GM06990 (cell line): ENCODE measurements around the gene WWC2.

Experiments
- DNase-seq: peaks from one replicate; pipeline ENCODE4 v3.0.0-alpha.2; 2011; ENCODE audit not compliant: insufficient read length; ENCODE audit errors: extremely low read depth
- H3K27me3 ChIP-seq: replicated peaks from 2 replicates; pipeline ENCODE4 v1.6.0; 2011; ENCODE audit warnings: low read length; ENCODE audit not compliant: control insufficient read depth, insufficient read depth
- H3K36me3 ChIP-seq: 2 replicates; pipeline ENCODE4 v1.5.1; 2011; ENCODE audit warnings: low read length; ENCODE audit not compliant: control insufficient read depth, insufficient read depth
- H3K4me3 ChIP-seq: replicated peaks from 2 replicates; pipeline ENCODE4 v1.5.1; 2011; ENCODE audit warnings: low read depth, mild to moderate bottlenecking, control low read depth, low read length
- CTCF ChIP-seq: IDR thresholded peaks from 2 replicates; pipeline ENCODE4 v1.5.1; 2011; ENCODE audit warnings: low read length, control low read depth, mild to moderate bottlenecking, inconsistent platforms; ENCODE audit not compliant: insufficient read depth, poor library complexity, severe bottlenecking

The WWC2 gene

GRCh38 chr4:183333983-183334382 lies 234.9 kb downstream of the WWC2 start:
- no peaks in the 10 kb centered on the region for H3K36me3 ChIP-seq
- no peaks in the 10 kb centered on the region; the same call in 1 of the 2 replicates for H3K27me3 ChIP-seq
- DNase-seq: no peak
- no peak for TF ChIP-seq CTCF
- no peak overlapping the region for H3K4me3 ChIP-seq

- H3K36me3 ChIP-seq: no peaks in the 10 kb centered on the region
- DNase-seq: no peak
- TF ChIP-seq CTCF: no peak
Observed at GRCh38 chr4:183335369-183335940, 236.4 kb downstream of the WWC2 start.

GRCh38 chr4:183337349-183337748 lies 238.3 kb downstream of the WWC2 start:
- TF ChIP-seq CTCF: no peak
- no peak overlapping the region for H3K4me3 ChIP-seq
- DNase-seq: no peak
- no peaks in the 10 kb centered on the region for H3K36me3 ChIP-seq
- H3K27me3 ChIP-seq: no peaks in the 10 kb centered on the region

More at GRCh38 chr4:183335369-183335940, 236.4 kb downstream of the WWC2 start:
- H3K27me3 ChIP-seq: no peaks in the 10 kb centered on the region; the same call in 1 of the 2 replicates
- H3K4me3 ChIP-seq: no peak overlapping the region

GRCh38 chr4:183337833-183338232 lies 238.8 kb downstream of the WWC2 start:
- Histone ChIP-seq H3K27me3 (no peaks in the 10 kb centered on the region), H3K4me3 (no peak overlapping the region), H3K36me3 (no peaks in the 10 kb centered on the region)
- no peak for DNase-seq
- no peak for TF ChIP-seq CTCF

GRCh38 chr4:183342541-183343533 lies 243.8 kb downstream of the WWC2 start:
- no peaks in the 10 kb centered on the region for H3K27me3 ChIP-seq
- DNase-seq: no peak
- no peak overlapping the region for H3K4me3 ChIP-seq
- no peaks in the 10 kb centered on the region for H3K36me3 ChIP-seq
- TF ChIP-seq CTCF: no peak
